MCF 10A (cell line): ENCODE data around the gene ABCC2. TPM values are rescaled to one million over a fixed set of nuclear protein-coding genes. Genes with fewer than 3 reads are reported as not detected.

Experiments
- BruUV-seq: library from RNA; stranded (reverse); fragments of 400-500 nt; replicated peaks from 2 replicates; lab custom pipeline; 2021; lab: Mats Ljungman, UMichigan
- CTCF ChIA-PET: fragments of 300-600 bp; sonication (Branson Sonifier 250); formaldehyde crosslinking; extraction: SDS; loops from one replicate; lab custom pipeline; 2021; ENCODE audit warnings: antibody characterized with exemption, inconsistent platforms; lab: Yijun Ruan, JAX
- POLR2A ChIA-PET: fragments of 300-600, 350-650 bp; sonication (Branson Sonifier 250); formaldehyde crosslinking; extraction: SDS; loops from one replicate; lab custom pipeline; 2020; ENCODE audit warnings: antibody characterized with exemption, inconsistent platforms; lab: Yijun Ruan, JAX
- DNase-seq: peaks from one replicate; pipeline ENCODE4 v3.0.0-alpha.2; 2018; ENCODE audit not compliant: unreplicated experiment
- H3K27ac Mint-ChIP-seq: one replicate; pipeline ENCODE4 v1.8.0; 2022; ENCODE audit warnings: mild to moderate bottlenecking, low read depth, mixed read lengths; ENCODE audit not compliant: unreplicated experiment
- H3K27me3 Mint-ChIP-seq: one replicate; pipeline ENCODE4 v1.8.0; 2022; ENCODE audit warnings: mixed read lengths; ENCODE audit not compliant: insufficient read depth, unreplicated experiment
- H3K36me3 Mint-ChIP-seq: one replicate; pipeline ENCODE4 v1.8.0; 2022; ENCODE audit warnings: mild to moderate bottlenecking, moderate library complexity, mixed read lengths; ENCODE audit not compliant: insufficient read depth, unreplicated experiment
- H3K4me1 Mint-ChIP-seq: one replicate; pipeline ENCODE4 v1.8.0; 2022; ENCODE audit warnings: mixed read lengths; ENCODE audit not compliant: insufficient read depth, unreplicated experiment
- H3K4me3 Mint-ChIP-seq: one replicate; pipeline ENCODE4 v1.8.0; 2022; ENCODE audit warnings: mild to moderate bottlenecking, moderate library complexity, mixed read lengths; ENCODE audit not compliant: unreplicated experiment
- H3K9me3 Mint-ChIP-seq: one replicate; pipeline ENCODE4 v1.8.0; 2022; ENCODE audit warnings: mixed read lengths; ENCODE audit not compliant: unreplicated experiment
- CTCF ChIP-seq: fragments of 200-600 bp; IDR thresholded peaks from one replicate; pipeline ENCODE4 v1.8.0; 2022; ENCODE audit warnings: antibody characterized with exemption, mild to moderate bottlenecking; ENCODE audit not compliant: unreplicated experiment
- intact Hi-C: fragments of 100-400 bp; cut with micrococcal nuclease; formaldehyde crosslinking; loops from 2 replicates; pipeline ENCODE4 v1.14.1; 2022
- total RNA-seq: library from RNA; stranded (reverse); gene quantifications from 2 replicates; pipeline ENCODE4 v1.2.3, GENCODE V29; 2022

Gene ABCC2
- total RNA-seq, 1 experiment from 2014 or later = 6.3 TPM

- Mint-ChIP-seq H3K27ac (no peak overlapping the region), H3K36me3 (peaks cover 20% of the 10 kb centered on the region), H3K4me1 (peaks cover 36% of the 10 kb centered on the region), H3K9me3 (no peaks in the 10 kb centered on the region), H3K4me3 (no peak overlapping the region), H3K27me3 (no peaks in the 10 kb centered on the region)
- ChIA-PET POLR2A (interaction anchor here (0.6 to 2.2 kb wide), 8 partner anchors 10 to 131 kb away, joined by 3 to 33 read pairs (median 4); partner anchors contain the start of genes COX15 and CUTC), CTCF (interaction anchor here (0.7 to 1.8 kb wide), 5 partner anchors 16 to 74 kb away, joined by 3 to 11 read pairs (median 4); partner anchors contain the start of genes COX15 and CUTC)
- no peak for TF ChIP-seq CTCF
- intact Hi-C loops = no loop called here
- BruUV-seq = no TSS peak
- DNase-seq = no peak
These were observed 5.5 kb downstream of the ABCC2 start for GRCh38 chr10:99787782-99788445.

- H3K4me1 Mint-ChIP-seq = peaks cover 30% of the 10 kb centered on the region
- no peaks in the 10 kb centered on the region for H3K9me3 Mint-ChIP-seq
- POLR2A ChIA-PET = interaction anchor here (0.7 to 2.2 kb wide), 8 partner anchors 9 to 195 kb away, joined by 3 to 33 read pairs (median 4); partner anchors contain the start of genes COX15 and CUTC
- CTCF ChIA-PET = interaction anchor here (0.6 to 1.8 kb wide), 5 partner anchors 56 to 209 kb away, joined by 3 to 11 read pairs (median 4); partner anchors contain the start of genes COX15 and CUTC
- intact Hi-C loops = no loop called here
- peak; percentile 98 for DNase-seq
- no peaks in the 10 kb centered on the region for H3K27me3 Mint-ChIP-seq
- peaks cover 27% of the 10 kb centered on the region for H3K36me3 Mint-ChIP-seq
- no peak overlapping the region for H3K4me3 Mint-ChIP-seq
- no TSS peak for BruUV-seq
- TF ChIP-seq CTCF = no peak
- no peak overlapping the region for H3K27ac Mint-ChIP-seq
These were observed 6.3 kb downstream of the ABCC2 start for GRCh38 chr10:99788598-99789256.

- no peaks in the 10 kb centered on the region for H3K27me3 Mint-ChIP-seq
- intact Hi-C loops = no loop called here
- no peak for TF ChIP-seq CTCF
- no peaks in the 10 kb centered on the region for H3K9me3 Mint-ChIP-seq
- H3K36me3 Mint-ChIP-seq = peaks cover 25% of the 10 kb centered on the region
- no peak overlapping the region for H3K27ac Mint-ChIP-seq
- BruUV-seq = no TSS peak
- H3K4me1 Mint-ChIP-seq = peaks cover 14% of the 10 kb centered on the region
- ChIA-PET CTCF (interaction anchor here (1.2 kb wide), 1 partner anchor 11 kb away, joined by 3 read pairs; no protein-coding TSS in a partner anchor), POLR2A (interaction anchor here (1.0 to 2.0 kb wide), 2 partner anchors 9 to 60 kb away, joined by 3 to 7 read pairs; partner anchors contain the start of genes COX15 and CUTC)
- DNase-seq = no peak
- no peak overlapping the region for H3K4me3 Mint-ChIP-seq
These were observed 9.4 kb downstream of the ABCC2 start for GRCh38 chr10:99791831-99792230.

- no peak overlapping the region for H3K4me3 Mint-ChIP-seq
These were observed 11.4 kb downstream of the ABCC2 start for GRCh38 chr10:99793819-99794218.

More at GRCh38 chr10:99793819-99794218, 11.4 kb downstream of the ABCC2 start:
- no peak for DNase-seq
- no TSS peak for BruUV-seq
- Mint-ChIP-seq H3K27me3 (no peaks in the 10 kb centered on the region), H3K27ac (no peak overlapping the region), H3K4me1 (peaks cover 5% of the 10 kb centered on the region), H3K9me3 (no peaks in the 10 kb centered on the region), H3K36me3 (peaks cover 27% of the 10 kb centered on the region)
- no peak for TF ChIP-seq CTCF
- intact Hi-C loops = no loop called here
- ChIA-PET POLR2A (interaction anchor here (1.1 to 2.0 kb wide), 2 partner anchors 13 to 62 kb away, joined by 3 to 7 read pairs; partner anchors contain the start of genes COX15 and CUTC), CTCF (no interaction called here)
